NOMO-1 treated with dmso at 0.1 percent for 144 hours (cell line): ENCODE results near the gene ANGPTL4.
"Not testable (repeated sequence)": the region's sequence is repeated elsewhere in the genome, so short reads cannot be mapped to it uniquely, and the experiment has no call there.

Source experiments
- DNase-seq: peaks from one replicate; lab custom pipeline; 2025; ENCODE audit not compliant: unreplicated experiment; lab: John Stamatoyannopoulos, UW

The ANGPTL4 gene

DNA sequence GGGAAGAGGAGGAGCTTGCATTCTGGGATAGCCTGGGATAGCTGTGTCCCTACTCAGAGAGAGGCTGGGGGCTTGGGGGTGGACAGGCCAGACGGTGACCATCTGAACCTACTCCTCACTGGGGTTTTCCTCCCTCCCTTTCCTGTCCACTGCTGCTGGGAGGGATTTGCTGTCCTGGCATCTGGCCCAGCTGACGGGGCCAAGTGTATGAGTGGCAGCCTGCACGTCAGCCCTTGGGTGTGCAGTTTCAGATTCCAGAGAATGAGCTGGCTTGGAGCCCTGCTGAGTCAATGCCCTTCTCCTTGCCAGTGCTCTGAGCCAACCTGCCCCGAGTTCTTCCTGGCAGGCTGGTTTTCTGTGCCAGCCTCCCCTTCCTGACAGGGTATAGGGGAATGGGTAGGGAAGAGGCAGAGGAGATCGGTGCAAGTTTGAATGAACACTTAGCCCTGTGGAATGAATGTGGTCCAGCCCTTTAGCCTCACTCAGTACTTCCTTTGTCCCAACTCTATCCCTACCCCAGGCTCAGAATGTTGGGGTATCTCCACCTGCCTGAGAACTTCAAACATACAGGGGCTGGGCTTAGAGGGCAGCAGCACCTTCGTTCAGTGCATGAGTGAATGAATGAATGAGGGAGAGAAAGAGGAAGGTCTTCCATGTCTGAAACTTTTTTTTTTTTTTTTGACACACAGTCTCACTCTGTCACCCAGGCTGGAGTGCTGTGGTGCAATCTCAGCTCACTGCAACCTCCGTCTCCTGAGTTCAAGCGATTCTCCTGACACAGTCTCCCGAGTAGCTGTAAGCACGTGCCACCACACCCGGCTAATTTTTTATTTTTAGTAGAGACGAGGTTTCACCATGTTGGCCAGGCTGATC lies 1.8 kb upstream of the ANGPTL4 start:
- no peak for DNase-seq

DNA sequence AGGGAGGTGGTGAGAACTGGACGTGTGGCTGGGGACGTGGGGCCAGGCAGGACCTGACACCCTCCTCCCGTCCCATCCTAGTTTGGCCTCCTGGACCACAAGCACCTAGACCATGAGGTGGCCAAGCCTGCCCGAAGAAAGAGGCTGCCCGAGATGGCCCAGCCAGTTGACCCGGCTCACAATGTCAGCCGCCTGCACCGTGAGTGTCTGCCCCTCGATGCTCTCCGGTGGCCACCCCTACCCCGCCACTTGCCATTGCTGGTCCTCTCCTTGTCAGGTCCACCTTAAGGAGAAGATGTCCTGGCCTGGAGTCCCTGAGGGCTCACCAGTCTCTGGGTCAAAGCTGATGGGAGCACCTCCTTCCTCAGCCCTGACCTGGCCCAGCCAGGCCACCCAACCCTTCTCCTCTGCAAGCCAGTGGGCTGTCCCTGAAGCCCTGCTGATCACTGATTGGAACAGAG lies 2.2 kb downstream of the ANGPTL4 start:
- DNase-seq = no peak

DNA sequence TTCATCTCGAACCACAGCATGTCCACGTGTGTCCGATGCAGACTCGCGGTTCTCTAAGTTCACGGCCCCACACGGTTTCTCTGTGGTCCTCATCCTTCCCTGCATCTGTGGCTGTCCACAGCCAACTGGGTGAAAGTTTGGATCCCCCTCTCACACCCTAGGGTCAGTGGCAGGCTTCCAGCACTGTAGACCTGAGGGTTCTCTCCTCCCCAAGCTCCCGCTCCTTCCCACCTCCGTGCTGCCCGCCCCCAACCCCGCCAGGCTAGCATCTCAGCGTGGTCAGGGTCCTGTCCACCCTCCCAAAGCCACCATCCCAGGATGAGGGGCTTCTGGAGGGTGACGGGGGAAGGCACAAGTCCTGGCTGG lies 3.0 kb downstream of the ANGPTL4 start:
- DNase-seq = no peak

DNA sequence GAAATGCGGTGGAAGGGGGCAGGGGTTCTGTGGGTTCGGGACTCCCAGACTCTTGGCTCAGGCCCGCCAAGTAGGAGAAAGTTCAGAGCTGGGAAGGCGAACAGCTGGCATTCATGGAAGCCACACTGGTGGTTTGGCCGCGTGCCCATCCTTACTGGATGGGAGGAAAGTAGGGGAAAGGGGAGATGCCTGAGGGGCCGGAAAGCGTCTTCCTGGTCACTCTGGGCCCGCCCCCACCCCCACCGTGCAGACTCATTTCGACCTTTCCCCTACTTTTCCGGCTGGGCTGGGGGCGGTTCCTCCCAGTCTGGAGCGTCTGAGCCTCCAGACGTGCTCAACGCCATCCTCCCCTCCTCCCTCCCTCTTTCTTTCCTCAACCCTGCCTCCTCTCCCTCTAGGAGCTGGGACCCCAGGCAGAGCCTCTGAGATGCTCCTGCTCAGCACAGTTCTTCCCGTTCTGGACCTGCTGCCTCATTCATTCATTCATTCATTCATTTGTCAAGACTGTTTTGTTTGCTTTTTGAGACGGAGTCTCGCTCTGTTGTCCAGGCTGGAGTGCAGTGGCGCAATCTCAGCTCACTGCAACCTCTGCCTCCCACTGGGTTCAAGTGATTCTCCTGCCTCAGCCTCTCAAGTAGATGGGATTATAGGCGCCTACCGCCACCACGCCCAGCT lies 3.5 kb downstream of the ANGPTL4 start:
- DNase-seq = no peak

DNA sequence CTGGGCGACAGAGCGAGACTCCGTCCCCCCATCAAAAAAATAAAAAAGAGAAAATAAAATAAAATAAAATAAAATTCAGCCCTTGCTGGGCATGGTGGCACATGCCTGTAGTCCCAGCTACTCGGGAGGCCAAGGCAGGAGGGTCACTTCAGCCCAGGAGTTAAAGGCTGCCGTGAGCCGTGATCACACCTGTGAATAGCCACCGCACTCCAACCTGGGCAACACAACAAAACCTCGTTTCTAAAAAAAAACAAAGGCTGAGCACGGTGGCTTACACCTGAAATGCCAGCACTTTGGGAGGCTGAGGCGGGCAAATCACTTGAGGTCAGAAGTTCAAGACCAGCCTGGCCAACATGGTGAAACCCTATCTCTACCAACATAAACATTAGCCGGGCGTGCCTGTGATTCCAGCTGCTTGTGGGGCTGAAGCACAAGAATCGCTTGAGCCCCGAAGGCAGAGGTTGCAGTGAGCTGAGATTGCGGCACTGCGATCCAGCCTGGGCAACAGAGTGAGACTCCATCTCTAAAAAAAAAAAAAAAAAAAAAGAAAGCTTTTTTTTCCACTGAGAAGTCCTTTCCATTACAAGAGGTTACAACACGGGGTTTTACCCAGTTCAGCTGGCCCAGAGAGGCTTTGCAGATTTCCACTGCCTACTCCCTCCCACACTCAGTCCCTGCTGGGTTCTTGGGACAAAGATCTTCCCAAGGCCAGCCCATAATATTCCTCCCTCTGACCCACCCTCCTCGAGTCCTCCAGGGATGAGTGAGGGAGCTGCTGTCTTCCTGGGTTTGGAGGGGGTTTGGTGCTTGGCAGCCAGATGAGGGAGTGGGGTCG lies 6.4 kb downstream of the ANGPTL4 start:
- DNase-seq = no peak

DNA sequence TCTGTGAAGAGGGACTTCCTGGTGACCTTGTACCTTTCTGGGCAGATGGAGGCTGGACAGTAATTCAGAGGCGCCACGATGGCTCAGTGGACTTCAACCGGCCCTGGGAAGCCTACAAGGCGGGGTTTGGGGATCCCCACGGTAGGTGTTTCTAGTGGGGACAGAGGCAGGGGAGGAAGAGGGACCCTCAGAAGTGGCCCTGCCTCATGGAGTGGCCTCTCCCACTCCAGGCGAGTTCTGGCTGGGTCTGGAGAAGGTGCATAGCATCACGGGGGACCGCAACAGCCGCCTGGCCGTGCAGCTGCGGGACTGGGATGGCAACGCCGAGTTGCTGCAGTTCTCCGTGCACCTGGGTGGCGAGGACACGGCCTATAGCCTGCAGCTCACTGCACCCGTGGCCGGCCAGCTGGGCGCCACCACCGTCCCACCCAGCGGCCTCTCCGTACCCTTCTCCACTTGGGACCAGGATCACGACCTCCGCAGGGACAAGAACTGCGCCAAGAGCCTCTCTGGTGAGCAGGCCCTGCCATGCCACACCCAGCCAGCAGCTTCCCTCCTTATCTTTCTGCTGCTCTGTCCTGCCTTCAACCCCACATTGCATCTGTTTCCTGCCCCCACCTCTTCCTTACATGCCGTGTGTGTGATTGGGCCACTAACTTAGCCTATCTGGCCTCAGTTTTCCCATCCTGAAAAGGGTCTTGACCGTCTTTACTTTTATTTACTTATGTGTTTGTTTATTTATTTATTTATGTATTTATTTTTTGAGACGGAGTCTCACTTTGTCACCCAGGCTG lies 7.3 kb downstream of the ANGPTL4 start:
- DNase-seq = no peak

DNA sequence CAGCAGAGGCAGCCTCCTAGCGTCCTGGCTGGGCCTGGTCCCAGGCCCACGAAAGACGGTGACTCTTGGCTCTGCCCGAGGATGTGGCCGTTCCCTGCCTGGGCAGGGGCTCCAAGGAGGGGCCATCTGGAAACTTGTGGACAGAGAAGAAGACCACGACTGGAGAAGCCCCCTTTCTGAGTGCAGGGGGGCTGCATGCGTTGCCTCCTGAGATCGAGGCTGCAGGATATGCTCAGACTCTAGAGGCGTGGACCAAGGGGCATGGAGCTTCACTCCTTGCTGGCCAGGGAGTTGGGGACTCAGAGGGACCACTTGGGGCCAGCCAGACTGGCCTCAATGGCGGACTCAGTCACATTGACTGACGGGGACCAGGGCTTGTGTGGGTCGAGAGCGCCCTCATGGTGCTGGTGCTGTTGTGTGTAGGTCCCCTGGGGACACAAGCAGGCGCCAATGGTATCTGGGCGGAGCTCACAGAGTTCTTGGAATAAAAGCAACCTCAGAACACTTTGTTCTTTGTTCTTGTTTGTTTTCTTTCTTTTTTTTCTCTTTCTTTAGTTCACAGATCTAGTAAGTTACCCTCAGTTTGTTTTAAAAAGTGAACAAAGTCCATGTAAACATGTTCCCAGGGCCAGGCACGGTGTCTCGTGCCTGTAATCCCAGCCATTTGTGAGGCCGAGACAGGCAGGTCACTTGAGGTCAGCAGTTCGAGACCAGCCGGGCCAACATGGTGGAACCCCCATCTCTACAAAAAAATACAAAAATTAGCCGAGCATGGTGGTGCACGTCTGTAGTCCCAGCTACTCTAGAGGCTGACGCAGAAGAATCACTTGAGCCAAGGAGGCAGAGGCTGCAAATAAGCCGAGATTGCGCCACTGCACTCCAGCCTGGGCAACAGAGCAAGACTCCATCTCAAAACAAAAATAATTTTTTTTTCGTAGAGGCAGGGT lies 10.2 kb downstream of the ANGPTL4 start:
- DNase-seq = no peak

DNA sequence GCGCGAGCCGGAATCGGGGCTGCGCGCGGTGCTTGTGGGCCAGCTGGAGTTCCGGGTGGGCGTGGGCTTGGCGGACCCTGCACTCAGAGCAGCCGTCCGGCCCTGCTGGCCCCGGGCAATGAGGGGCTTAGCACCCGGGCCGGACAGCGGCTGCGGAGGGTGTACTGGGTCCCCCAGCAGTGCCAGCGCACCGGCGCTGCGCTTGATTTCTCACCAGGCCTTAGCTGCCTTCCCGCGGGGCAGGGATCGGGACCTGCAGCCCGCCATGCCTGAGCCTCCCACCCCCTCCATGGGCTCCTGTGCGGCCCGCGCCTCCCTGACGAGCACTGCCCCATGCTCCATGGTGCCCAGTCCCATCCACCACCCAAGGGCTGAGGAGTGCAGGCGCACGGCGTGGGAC lies 11.8 kb downstream of the ANGPTL4 start:
- not testable (repeated sequence) for DNase-seq

DNA sequence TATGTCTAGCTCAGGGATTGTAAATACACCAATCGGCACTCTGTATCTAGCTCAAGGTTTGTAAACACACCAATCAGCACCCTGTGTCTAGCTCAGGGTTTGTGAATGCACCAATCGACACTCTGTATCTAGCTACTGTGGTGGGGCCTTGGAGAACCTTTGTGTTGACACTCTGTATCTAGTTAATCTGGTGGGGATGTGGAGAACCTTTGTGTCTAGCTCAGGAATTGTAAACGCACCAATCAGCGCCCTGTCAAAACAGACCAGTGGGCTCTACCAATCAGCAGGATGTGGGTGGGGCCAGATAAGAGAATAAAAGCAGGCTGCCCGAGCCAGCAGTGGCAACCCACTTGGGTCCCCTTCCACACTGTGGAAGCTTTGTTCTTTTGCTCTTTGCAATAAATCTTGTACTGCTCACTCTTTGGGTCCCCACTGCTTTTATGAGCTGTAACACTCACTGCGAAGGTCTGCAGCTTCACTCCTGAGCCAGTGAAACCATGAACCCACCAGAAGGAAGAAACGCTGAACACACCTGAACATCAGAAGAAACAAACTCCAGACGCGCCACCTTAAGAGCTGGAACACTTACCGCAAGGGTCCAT lies 12.5 kb downstream of the ANGPTL4 start:
- DNase-seq = not testable (repeated sequence)

DNA sequence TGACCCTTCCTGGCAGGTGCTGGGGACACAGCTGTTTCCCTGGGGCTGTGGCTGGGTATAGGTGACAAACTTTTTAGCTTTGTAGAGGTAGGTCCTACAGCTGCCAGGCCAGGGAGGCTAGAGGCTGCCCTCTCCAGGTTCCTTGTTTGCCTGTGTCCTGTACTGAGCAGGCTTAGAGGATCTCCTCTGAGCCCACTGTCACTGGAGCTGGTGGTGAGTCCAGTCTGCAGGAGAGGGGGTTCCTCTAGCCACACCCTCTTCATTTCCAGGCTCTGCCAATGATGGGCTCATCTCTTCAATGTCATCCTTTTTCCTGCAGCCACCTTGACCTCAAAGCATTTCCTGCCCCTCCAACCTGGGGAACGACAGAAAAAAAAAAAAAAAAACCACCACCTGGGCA lies 13.6 kb downstream of the ANGPTL4 start:
- DNase-seq = no peak

DNA sequence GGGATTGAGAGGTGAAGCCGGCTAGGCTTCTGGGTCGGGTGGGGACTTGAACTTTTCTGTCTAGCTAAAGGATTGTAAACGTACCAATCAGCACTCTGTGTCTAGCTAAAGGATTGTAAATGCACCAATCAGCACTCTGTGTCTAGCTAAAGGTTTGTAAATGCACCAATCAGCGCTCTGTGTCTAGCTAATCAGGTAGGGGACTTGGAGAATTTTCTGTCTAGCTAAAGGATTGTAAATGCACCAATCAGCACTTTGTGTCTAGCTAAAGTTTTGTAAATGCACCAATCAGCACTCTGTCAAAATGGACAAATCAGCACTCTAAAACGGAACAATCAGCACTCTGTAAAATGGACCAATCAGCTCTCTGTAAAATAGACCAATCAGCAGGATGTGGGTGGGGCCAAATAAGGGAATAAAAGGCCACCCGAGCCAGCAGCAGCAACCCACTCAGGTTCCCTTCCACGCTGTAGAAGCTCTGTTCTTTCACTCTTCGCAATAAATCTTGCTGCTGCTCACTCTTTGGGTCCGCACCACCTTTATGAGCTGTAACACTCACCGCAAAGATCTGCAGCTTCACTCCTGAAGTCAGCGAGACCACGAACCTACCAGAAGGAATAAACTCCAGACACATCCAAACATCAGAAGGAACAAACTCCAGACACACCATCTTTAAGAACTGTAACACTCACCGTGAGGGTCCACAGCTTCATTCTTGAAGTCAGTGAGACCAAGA lies 15.4 kb downstream of the ANGPTL4 start:
- DNase-seq = not testable (repeated sequence)

DNA sequence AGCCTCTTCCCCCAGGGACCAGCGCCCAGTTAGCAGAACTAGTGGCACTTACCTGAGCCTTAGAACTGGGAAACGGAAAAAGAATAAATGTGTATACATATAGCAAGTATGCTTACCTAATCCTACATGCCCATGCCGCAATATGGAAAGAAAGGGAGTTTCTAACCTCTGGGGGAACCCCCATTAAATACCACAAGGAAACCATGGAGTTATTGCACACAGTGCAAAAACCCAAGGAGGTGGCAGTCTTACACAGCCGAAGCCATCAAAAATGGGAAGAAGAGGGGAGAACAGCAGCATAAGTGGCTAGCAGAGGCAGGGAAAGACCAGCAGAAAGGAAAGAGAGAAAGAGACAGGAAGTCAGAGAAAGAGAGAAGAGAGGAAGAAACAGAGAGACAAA lies 20.6 kb downstream of the ANGPTL4 start:
- not testable (repeated sequence) for DNase-seq

DNA sequence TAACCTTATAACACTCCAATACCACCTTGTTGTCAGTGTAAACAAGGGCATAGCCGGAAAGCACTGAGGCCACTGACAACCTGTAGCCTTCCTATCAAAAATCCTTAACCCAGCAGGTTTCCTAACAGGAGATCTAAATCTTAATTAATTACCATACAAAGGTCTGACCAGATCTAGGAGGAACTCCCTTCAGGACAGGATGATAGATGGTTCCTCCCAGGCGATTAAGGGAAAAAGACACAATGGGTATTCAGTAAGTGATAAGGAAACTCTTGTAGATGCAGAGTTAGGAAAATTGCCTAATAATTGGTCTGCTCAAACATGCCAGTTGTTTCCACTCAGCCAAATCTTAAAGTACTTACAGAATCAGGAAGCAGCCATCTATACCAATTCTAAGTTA lies 21.1 kb downstream of the ANGPTL4 start:
- not testable (repeated sequence) for DNase-seq

DNA sequence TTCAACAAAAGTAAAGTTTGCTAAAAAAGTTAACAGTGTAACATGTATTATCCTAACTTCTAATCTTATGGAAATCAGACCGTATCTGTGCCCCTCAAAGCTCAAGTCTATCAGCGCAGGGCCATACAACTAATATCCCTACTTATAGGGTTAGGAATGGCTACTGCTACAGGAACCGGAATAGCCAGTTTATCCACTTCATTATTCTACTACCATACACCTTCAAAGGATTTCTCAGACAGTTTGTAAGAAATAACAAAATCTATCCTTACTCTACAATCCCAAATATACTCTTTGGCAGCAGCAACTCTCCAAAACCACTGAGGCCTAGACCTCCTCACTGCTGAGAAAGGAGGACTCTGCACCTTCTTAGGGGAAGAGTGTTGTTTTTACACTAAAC lies 21.6 kb downstream of the ANGPTL4 start:
- DNase-seq = not testable (repeated sequence)

DNA sequence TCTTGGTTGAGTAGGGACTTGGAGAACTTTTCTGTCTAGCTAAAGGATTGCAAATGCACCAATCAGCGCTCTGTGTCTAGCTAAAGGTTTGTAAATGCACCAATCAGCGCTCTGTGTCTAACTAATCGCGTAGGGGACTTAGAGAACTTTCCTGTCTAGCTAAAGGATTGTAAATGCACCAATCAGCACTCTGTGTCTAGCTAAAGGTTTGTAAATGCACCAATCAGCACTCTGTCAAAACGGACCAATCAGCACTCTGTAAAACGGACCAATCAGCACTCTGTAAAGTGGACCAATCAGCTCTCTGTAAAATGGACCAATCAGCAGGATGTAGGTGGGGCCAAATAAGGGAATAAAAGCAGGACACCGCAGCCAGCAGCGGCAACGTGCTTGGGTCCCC lies 22.5 kb downstream of the ANGPTL4 start:
- DNase-seq = not testable (repeated sequence)

DNA sequence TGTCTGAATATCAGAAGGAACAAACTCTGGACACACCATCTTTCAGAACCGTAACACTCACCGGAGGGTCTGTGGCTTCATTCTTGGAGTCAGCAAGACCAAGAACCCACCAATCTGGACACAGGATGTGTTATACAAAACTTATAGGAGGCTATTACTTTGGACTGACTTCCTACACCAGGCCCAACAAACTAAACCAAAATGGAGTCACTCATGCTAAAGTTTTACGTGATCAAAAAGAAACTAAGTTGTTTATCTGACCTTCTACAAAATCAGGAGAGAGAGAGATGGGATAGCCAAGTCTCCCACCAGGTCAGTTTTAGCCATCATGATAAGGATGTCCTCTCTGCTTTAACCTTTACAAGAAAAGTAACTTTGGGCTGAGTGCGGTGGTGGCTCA lies 23.0 kb downstream of the ANGPTL4 start:
- DNase-seq = no peak

DNA sequence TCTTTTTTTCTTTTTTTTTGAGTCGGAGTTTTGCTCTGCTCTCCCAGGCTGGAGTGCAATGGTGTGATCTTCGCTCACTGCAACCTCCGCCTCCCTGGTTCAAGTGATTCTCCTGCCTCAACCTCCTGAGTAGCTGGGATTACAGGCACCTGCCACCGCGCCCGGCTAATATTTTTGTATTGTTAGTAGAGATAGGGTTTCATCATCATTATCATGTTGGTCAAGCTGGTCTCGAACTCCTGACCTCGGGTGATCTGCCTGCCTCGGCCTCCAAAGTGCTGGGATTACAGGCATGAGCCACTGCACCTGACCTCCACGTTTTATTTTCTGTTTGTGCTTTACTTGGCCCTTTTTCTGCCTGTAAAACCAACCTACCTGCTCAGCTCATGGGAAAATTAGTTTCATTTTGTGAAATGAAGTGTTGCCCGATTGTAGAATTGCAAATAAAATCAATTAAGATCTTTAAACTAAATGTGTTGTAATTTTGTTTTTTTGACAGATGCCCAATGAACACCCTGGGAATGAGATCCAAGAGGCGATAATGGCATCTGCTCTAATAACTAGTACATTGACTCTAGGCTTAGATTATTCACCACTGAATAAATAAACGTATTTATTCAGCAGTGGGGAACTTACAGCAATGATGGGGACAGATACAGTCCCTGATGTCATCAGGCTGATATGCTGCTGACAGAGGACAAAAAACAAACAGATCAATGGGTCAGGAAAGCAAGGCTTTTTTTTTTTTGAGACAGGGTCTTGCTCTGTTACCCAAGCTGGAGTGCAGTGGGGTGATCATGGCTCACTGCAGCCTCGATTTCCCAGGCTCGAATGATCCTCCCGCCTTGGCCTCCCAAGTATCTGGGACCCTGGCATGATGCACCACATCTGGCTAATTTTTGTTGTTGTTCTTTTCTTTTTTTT lies 24.0 kb downstream of the ANGPTL4 start:
- DNase-seq = no peak

DNA sequence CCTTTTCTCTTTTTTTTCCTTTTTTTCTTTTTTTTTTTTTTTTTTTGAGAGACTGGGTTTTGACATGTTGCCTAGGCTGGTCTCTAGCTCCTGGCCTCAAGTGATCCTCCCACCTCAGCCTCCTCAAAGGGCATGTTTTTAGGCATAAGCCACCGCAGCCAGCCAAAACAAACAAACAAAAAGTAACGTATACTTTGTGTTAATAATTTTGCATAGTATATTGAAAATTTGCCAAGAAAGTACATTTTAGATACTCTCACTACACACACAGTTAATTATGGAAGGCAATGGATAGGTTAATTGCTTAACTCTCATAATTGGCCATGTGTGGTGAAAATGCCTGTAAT lies 24.6 kb downstream of the ANGPTL4 start:
- no peak for DNase-seq
